T-helper 1 cell (primary cell): Measurements from ENCODE around the gene PPP1R1B.

Experiments
- DNase-seq, 5 donors: peaks; one replicate each; pipeline ENCODE4 v3.0.0-alpha.2; 2012 to 2020

PPP1R1B gene

DNA sequence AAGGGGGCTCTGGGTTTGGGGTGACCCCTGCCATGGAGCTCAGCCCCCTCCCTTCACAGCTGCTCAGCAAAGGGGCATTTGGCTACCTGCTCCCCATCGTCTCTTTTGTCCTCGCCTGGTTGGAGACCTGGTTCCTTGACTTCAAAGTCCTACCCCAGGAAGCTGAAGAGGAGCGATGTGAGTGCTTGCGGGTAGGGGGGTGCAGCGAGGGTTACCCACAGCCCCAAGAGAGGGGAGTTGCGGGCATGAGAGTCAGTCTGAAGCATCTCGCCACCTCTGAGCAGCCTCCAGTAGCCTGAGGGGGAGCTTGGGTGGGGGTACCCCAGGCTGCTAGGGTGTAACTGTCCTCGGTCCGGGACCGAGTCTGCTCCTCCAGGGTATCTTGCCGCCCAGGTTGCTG lies 31.6 kb downstream of the PPP1R1B start:
- DNase-seq, result no peak

DNA sequence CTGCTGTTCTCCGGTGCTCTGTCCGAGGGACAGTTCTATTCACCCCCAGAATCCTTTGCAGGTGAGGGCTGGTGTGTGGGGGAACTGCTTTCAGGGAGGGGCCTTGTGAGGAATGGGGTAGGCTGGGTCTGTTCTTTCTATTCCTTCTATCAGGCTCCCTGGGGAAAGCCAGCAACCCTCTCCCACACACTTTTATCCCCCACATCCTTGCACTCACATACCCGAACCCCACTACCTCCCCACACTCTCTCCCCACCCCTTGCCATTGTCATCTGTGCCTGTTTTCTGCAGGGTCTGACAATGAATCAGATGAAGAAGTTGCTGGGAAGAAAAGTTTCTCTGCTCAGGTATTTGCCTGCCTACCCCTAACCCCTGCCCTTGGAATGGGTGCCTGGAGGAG lies 32.0 kb downstream of the PPP1R1B start:
- no peak for DNase-seq

DNA sequence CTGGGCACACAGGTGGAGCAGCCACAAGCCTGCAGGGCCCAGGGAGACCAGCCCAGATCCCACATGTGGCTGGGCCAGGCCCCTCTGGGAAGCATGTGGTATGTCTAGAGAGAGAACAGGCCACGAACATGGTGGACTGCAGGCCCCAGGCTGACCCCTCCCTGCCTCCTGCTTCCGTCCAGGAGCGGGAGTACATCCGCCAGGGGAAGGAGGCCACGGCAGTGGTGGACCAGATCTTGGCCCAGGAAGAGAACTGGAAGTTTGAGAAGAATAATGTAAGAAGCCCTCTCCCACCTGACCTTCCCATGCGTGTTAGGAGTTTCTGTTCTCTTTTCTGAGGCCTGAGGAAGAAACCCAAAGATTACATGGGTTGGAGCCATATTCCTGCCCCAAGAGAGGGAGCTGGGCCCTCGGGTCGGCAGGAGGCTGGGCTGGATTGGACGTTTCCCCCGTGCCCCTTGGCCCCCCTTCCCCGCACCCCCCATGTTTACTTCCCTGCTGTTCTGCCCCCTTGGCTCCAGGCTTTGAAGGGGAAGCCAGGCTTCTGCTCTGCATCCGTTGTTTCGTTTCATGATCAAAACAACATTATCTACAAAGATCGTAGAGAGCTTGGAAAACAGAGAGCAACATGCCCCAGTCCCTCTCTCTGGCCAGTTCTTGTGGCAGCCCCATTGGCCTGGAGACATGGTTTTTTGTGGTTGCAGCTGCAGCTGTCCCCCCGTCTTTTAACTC lies 32.7 kb downstream of the PPP1R1B start:
- DNase-seq, result no peak

DNA sequence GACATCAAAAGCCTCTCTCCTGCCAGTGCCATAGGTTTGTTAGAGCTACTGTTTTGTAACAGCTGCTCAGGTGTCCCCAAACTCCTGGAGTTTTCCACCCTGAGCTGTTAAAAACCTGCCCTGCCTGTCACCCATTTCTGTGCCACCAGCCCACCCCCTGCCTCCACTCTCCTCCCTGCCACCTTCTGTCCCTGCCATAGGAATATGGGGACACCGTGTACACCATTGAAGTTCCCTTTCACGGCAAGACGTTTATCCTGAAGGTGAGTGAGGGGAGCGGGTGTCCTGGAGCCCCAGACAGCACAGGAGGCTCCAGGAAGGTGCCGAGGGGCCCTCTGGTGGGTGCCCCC lies 33.2 kb downstream of the PPP1R1B start:
- no peak for DNase-seq

DNA sequence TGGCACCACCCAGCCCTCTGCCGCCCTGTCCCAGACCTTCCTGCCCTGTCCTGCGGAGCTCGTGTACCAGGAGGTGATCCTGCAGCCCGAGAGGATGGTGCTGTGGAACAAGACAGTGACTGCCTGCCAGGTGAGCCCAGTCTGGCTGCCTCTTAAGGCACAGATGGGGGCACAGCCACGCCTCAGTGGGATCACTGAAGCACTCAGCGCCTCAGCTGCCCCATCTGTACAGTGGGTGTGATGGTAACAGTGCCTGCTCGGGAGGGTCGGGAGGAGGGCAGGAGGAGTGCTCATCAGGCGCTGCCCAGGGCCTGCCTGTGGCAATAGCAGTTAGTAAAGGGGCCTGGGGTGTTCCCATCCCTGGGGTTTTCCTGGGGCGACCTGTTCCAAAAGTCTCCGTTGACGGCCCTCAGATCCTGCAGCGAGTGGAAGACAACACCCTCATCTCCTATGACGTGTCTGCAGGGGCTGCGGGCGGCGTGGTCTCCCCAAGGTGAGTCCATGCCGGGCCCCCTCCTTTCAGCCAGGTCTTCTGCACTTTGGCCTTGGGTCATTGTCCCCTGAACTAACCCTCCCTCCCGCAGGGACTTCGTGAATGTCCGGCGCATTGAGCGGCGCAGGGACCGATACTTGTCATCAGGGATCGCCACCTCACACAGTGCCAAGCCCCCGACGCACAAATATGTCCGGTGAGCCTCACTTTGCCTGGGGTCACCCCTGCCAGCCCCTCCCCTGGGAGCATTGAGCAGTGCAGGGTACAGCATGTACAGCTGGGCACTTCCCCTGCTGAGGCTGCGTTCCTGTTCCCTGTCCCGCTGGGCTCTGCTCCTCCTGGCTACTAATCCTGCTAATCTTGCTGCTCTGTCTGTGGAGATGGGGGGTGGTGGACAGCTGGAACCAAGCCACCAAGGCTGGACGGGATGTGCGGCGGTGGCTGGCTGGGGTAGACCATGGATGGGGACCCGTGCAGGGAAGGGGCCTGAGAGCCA lies 33.9 kb downstream of the PPP1R1B start:
- DNase-seq, result no peak

DNA sequence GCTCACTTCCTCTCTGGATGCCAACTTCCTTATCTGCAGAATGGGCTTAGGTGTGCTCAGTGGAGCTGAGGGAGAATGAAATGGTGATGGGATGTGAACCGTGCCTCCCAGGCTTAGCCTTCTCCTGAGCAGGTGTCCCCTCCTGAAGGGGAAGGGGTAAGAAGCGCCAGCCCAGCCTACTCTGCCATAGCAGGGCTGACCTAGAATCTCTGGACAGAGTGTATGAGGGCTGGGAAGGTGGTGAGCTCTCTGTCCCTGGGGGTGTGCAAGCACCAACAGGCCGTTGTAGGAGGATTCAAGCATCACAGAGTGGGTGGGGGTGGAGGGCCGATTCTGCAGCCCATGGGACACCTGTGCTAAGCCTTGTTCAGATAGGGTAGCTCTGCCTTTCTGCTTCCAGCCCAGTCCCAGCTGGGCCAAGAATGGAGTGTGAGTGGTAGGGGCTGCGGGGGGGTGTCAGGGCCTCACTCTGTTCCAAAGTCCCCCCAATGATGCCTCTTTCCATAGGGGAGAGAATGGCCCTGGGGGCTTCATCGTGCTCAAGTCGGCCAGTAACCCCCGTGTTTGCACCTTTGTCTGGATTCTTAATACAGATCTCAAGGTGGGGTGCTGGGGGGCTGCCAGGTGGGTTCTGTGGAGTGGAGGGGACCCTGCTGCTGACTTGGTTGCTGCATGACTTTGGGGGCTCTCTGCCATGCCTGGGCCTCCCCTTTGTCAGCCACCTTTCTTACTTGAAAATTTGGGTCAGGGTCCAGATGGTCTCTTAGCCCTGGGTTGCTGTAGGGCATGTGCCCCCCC lies 35.2 kb downstream of the PPP1R1B start:
- no peak for DNase-seq

DNA sequence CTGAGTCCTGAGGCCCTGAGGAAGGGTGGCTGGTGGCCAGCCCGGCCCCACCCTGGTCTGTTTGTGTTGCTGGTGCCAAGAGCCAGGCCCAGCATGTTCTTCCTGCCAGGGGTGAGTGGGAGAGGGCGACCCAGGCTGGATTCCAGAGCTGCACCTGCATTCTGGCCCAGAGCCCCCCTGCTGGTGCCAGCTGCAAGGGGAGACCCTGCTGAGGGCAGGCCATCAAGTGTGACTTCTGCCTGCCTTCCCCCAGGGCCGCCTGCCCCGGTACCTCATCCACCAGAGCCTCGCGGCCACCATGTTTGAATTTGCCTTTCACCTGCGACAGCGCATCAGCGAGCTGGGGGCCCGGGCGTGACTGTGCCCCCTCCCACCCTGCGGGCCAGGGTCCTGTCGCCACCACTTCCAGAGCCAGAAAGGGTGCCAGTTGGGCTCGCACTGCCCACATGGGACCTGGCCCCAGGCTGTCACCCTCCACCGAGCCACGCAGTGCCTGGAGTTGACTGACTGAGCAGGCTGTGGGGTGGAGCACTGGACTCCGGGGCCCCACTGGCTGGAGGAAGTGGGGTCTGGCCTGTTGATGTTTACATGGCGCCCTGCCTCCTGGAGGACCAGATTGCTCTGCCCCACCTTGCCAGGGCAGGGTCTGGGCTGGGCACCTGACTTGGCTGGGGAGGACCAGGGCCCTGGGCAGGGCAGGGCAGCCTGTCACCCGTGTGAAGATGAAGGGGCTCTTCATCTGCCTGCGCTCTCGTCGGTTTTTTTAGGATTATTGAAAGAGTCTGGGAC lies 36.0 kb downstream of the PPP1R1B start:
- no peak for DNase-seq

DNA sequence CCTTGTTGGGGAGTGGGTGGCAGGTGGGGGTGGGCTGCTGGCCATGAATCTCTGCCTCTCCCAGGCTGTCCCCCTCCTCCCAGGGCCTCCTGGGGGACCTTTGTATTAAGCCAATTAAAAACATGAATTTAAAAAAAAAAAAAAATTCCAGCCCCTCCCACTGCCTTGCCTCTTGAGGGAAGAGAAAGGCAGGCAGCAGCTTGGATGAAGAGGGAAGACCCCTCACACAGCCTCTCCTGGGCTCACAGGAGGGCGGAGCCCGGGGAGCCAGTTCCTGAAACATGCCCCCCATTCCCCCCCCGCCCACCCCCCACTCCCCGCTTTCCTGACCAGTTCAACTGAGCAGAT lies 36.6 kb downstream of the PPP1R1B start:
- DNase-seq, result no peak

DNA sequence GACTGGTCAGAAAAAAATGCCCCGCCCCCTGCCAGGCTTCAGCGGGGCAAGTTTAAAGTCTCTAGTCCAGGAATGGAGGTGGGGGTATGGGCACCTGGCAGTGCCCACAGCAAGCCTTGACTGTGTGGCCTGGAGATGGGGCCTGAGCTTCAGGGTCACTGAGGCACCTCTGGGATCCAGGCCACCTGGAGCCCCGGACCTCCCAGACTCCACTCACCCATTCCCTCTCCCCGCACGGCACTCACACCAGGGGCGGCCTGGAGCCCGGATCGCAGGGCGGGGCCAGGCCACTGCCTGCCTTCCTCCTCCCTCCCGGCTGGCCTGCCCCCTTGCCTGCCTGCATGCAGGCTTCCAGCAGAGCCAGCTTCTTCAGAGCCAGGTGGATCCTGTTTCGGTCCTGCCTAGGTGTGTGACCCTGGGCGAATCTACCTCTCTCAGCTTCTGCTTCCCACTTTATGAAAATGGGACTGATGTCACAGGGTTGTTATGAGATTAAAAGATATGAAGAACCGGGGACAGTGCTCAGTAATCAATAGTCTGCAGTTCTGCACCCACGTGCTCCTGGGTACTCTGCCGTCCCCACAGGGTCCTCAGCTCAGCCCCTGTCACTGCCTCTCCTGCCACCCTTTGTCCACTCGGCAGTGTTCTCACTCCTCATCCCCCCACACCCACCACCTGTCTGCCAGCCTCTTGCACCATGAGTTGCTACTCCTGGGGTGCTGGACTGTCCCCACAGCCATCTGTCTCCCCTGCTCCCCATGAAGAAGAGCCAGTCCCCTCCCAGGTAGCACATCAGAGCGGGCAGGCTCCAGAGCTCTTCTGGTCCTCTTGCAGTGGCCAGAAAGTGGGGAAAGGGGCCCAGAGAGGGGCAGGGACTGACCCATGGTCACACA lies 37.2 kb downstream of the PPP1R1B start:
- DNase-seq, result no peak

DNA sequence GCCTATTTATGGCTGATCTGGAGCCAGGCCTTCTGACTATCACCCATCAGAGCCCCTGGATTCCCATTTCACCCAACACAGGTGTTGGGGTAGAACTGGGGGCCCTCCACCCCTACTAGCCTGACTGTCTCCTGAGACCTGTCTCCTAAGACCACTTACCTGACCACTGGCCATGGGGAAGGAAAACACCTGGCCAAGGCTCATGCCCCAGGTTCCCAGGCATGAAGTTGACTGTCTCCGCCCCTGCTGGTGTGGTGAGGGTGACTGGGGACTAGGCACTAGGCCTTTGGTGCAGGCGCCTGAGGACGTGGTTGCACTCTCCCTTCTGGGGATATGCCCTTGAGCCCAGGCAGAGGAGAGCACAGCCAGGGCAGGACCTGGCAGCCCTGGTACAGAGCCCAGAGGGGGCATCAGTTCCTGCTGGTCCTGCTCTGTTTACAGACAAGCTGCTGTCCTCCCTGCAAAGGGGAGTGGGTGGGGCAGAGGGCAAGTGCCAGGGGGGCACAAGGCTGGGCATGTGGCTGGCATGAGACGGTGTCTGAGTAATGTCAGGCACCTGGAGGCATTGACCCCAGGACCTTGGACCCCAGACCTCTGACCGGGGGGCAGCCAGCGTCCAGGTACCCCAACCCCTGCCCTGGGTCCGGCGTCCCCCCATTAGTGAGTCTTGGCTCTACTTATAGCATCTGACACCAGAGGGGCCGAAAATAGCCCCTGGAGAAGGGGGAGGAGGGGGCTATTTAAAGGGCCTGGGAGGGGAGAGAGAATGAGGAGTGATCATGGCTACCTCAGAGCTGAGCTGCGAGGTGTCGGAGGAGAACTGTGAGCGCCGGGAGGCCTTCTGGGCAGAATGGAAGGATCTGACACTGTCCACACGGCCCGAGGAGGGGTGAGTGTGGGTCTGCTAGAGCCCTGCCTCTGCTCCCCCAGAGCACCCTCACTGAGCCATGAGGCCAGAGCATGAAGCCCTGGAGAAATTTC lies 38.1 kb downstream of the PPP1R1B start, which contains the start of gene TCAP:
Gene TCAP (plus strand): TSS at position 769 of the 981 bp plus-strand sequence. CDS start 11 bp downstream, at position 780.
- no peak for DNase-seq

DNA sequence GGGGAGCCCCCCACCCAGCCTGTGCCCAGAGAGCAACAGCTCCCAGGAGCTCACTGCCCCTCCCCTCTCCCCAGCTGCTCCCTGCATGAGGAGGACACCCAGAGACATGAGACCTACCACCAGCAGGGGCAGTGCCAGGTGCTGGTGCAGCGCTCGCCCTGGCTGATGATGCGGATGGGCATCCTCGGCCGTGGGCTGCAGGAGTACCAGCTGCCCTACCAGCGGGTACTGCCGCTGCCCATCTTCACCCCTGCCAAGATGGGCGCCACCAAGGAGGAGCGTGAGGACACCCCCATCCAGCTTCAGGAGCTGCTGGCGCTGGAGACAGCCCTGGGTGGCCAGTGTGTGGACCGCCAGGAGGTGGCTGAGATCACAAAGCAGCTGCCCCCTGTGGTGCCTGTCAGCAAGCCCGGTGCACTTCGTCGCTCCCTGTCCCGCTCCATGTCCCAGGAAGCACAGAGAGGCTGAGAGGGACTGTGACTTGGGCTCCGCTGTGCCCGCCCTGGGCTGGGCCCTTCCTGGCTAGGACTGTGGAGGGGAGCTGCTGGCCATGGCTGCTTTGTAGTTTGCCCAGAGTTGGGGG lies 39.0 kb downstream of the PPP1R1B start:
- no peak for DNase-seq

DNA sequence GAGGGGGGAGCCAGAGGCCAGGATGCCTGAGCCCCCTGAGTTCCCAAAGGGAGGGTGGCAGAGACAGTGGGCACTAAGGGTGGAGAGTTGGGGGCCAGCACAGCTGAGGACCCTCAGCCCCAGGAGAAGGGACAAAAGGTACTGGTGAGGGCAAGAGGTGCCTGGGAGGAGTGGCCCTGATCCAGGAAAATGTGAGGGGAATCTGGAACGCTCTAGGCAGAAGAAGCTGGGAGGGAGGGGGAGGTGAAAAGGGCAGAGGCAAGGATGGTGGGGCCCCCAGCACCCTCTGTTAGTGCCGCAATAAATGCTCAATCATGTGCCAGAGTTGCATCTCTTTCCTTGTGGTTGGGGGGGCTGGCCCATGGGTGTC lies 39.5 kb downstream of the PPP1R1B start:
- DNase-seq, result no peak

DNA sequence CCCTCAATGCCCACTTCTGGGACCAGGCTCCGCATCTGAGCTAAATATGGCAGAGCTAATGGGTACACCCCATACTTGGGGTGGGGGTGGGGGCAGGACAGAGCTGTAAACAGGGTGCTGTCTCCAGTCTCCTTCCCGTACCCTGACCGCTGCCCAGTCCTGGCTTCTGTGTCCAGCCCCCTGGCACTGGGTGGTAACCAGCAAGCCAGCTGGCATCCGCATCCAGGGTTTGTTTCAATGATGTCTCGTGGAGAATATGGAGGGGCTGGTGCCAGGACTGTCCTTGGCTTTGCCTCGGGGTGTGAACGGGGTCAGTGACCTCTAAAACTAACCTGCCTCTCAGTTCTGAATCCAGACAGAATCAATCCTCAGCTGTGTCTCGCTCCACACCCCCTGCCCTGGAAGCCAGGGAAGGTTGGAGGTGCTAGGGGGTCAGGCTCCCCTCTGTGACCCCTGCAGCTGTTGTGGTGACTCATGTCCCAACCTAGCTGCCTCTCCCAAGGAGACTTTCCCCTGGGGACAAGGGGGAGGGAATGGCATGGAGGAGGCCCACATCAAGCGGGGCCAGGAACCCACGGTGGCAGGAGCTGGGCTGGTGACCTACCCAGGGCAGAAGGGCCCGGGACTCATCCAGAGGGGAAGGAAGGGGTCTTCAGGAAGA lies 40.0 kb downstream of the PPP1R1B start:
- no peak for DNase-seq

DNA sequence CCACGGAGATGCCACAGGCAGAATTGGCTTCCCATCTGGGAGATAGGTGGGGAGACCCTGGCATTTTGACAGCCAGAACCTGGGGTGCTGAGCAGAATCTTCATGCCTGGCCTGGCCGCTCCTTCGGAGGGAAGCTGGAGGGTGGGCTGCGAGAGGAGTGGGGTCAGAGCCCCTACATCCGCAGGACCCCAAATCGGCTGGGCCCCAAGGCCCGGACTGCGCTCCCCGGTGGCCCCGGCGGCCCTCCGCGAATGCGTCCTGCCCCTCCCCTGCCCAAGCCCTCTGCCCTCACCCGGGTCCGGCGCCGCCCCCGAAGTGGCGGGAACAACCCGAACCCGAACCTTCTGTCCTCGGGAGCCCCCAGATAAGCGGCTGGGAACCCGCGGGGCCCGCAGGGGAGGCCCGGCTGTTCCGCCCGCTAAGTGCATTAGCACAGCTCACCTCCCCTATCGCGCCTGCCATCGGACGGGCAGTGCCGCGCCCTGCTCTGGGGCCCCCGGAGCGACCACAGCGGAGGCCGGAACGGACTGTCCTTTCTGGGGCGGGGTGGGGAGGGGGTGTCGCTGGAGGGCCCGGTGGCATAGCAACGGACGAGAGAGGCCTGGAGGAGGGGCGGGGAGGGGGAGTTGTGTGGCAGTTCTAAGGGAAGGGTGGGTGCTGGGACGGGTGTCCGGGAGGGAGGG lies 40.7 kb downstream of the PPP1R1B start:
- DNase-seq, result no peak

DNA sequence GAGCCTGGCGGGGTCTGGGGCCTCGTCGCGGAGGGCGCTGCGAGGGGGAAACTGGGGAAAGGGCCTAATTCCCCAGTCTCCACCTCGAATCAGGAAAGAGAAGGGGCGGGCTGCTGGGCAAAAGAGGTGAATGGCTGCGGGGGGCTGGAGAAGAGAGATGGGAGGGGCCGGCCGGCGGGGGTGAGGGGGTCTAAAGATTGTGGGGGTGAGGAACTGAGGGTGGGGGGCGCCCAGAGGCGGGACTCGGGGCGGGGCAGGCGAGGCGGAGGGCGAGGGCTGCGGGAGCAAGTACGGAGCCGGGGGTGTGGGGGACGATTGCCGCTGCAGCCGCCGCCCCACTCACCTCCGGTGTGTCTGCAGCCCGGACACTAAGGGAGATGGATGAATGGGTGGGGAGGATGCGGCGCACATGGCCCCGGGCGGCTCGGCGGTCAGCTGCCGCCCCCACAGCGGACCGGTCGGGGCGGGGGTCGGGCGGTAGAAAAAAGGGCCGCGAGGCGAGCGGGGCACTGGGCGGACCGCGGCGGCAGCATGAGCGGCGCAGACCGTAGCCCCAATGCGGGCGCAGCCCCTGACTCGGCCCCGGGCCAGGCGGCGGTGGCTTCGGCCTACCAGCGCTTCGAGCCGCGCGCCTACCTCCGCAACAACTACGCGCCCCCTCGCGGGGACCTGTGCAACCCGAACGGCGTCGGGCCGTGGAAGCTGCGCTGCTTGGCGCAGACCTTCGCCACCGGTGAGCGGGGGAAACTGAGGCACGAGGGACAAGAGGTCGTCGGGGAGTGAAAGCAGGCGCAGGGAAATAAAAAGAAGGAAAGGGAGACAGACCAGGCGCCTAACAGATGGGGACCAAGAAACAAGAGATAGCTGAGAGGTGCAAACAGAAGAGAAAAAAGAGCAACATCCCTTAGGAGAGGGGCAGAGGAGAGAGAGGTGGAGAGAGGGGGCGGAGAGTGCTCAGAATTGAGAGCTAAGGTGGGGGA lies 41.5 kb downstream of the PPP1R1B start, which contains the start of gene PNMT:
Gene PNMT (plus strand): TSS at position 509 of the 980 bp plus-strand sequence. CDS start 23 bp downstream, at position 532.
- peak in 4 of 5 donors; percentile 46 to 66 (median 59) for DNase-seq

DNA sequence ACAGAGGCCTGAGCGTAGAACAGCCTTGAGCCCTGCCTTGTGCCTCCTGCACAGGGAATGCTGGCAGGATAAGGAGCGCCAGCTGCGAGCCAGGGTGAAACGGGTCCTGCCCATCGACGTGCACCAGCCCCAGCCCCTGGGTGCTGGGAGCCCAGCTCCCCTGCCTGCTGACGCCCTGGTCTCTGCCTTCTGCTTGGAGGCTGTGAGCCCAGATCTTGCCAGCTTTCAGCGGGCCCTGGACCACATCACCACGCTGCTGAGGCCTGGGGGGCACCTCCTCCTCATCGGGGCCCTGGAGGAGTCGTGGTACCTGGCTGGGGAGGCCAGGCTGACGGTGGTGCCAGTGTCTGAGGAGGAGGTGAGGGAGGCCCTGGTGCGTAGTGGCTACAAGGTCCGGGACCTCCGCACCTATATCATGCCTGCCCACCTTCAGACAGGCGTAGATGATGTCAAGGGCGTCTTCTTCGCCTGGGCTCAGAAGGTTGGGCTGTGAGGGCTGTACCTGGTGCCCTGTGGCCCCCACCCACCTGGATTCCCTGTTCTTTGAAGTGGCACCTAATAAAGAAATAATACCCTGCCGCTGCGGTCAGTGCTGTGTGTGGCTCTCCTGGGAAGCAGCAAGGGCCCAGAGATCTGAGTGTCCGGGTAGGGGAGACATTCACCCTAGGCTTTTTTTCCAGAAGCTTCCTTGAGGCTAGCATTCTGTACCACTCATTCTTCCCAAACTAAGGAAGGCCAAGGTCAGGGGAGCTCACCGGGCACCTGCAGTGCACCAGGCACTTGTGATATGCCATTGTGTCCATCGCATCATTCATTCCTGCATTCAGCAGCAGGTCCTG lies 43.4 kb downstream of the PPP1R1B start:
- no peak for DNase-seq
